ENCODE measurements around the gene CGRRF1. TPM values are rescaled to one million over a fixed set of nuclear protein-coding genes. Genes with fewer than 3 reads are reported as not detected.
A peak's percentile ranks its signal among the peaks of the same experiment; 100 is the strongest.

Gene CGRRF1
- total and polyA plus RNA-seq, 9 of the 15 experiments (the other 6 are each of a cell fraction or from before 2014, with no cell fraction given) = 2.8 to 15.8 (median 4.6) TPM

GRCh38 chr14:54488646-54489317 is 20.9 kb upstream of the CGRRF1 start, which contains the start of gene GMFB (continued):
- no peak for TF ChIP-seq DDX20 (tag; IDR thresholded peaks at IDR 0.05; ENCODE audit: low read depth)
- TF ChIP-seq LEF1 (IDR thresholded peaks at IDR 0.05) = peak; percentile 34; the same call in 1 of the 2 replicates
- TF ChIP-seq HOXB6 (CRISPR knock-in tag; IDR thresholded peaks at IDR 0.05; ENCODE audit: borderline replicate concordance) = no peak
- peak; percentile 30 for TF ChIP-seq EP300 (IDR thresholded peaks at IDR 0.05; ENCODE audit: low read length)
- peak; percentile 83 for TF ChIP-seq ZFP91 (CRISPR knock-in tag; IDR thresholded peaks at IDR 0.05)
- peak; percentile 82 for TF ChIP-seq CXXC5 (CRISPR knock-in tag; IDR thresholded peaks at IDR 0.05)
- TF ChIP-seq C11orf30 (IDR thresholded peaks at IDR 0.05; ENCODE audit: low read depth) = no peak
- peak; percentile 71; the same call in 1 of the 2 replicates for TF ChIP-seq CTBP1 (IDR thresholded peaks at IDR 0.05; ENCODE audit: borderline replicate concordance)
- TF ChIP-seq MCM5 (IDR thresholded peaks at IDR 0.05; ENCODE audit: low read depth) = no peak
- TF ChIP-seq NEUROD1 (IDR thresholded peaks at IDR 0.05; ENCODE audit: borderline replicate concordance, low read depth, low read length, partially characterized antibody) = peak; percentile 73
- TF ChIP-seq HNRNPL (IDR thresholded peaks at IDR 0.05; ENCODE audit: low read depth, low read length) = peak; percentile 87
- peak; percentile 87 for TF ChIP-seq RAD51 (IDR thresholded peaks at IDR 0.05; ENCODE audit: borderline replicate concordance, low read depth)
- TF ChIP-seq GABPB1 (CRISPR knock-in tag; IDR thresholded peaks at IDR 0.05) = peak; percentile 33; the same call in 1 of the 2 replicates
- TF ChIP-seq SMC3 (conservative IDR thresholded peaks at IDR 0.05; ENCODE audit: insufficient read depth, low read depth, low read length) = no peak
- TF ChIP-seq SREBF2 (CRISPR knock-in tag; IDR thresholded peaks at IDR 0.05) = no peak
- 0 out of 2 replicates have a peak, but pooled peaks have one; percentile 14 for TF ChIP-seq FOSL1 (tag; conservative IDR thresholded peaks at IDR 0.05)
- peak; percentile 24; the same call in 1 of the 2 replicates for TF ChIP-seq KLF1 (tag; IDR thresholded peaks at IDR 0.05)
- TF ChIP-seq ZNF766 (CRISPR knock-in tag; conservative IDR thresholded peaks at IDR 0.05) = no peak
- TF ChIP-seq PYGO2 (tag; IDR thresholded peaks at IDR 0.05) = no peak
- TF ChIP-seq ZNF592 (IDR thresholded peaks at IDR 0.05) = 0 out of 2 replicates have a peak, but pooled peaks have one; percentile 14
- TF ChIP-seq ETV5 (CRISPR knock-in tag; IDR thresholded peaks at IDR 0.05; ENCODE audit: low read depth) = peak; percentile 44; the same call in 1 of the 2 replicates
- TF ChIP-seq BHLHE40 (IDR thresholded peaks at IDR 0.05; ENCODE audit: low read length) = peak; percentile 98
- peak; percentile 29 for TF ChIP-seq DACH1 (IDR thresholded peaks at IDR 0.05; ENCODE audit: partially characterized antibody)

Measured in K562 (cell line).